GM19372 (cell line): Measurements from ENCODE around the gene B4GALT6.

Experiments used
- ATAC-seq: cut with Tn5 transposase; IDR thresholded peaks from one replicate; pipeline ENCODE4 v1.9.1; 2021; ENCODE audit warnings: mild to moderate bottlenecking, low read depth, moderate library complexity; ENCODE audit not compliant: unreplicated experiment

Gene B4GALT6

GRCh38 chr18:31661965-31662364, 22.4 kb downstream of the B4GALT6 start:
- no peak for ATAC-seq

GRCh38 chr18:31660763-31661162, 23.6 kb downstream of the B4GALT6 start:
- ATAC-seq, result no peak

- no peak for ATAC-seq
Observed at GRCh38 chr18:31659576-31660177, 24.7 kb downstream of the B4GALT6 start.

GRCh38 chr18:31658670-31659575, 25.5 kb downstream of the B4GALT6 start:
- ATAC-seq, result peak; percentile 61

GRCh38 chr18:31657823-31658669, 26.3 kb downstream of the B4GALT6 start:
- ATAC-seq, result peak; percentile 58

- ATAC-seq, result no peak
Observed at GRCh38 chr18:31656754-31657153, 27.6 kb downstream of the B4GALT6 start.

- no peak for ATAC-seq
Observed at GRCh38 chr18:31655354-31655753, 29.0 kb downstream of the B4GALT6 start.

- no peak for ATAC-seq
Observed at GRCh38 chr18:31652877-31653276, 31.5 kb downstream of the B4GALT6 start.

- no peak for ATAC-seq
Observed at GRCh38 chr18:31652357-31652756, 32.0 kb downstream of the B4GALT6 start.

GRCh38 chr18:31651369-31651768, 33.0 kb downstream of the B4GALT6 start:
- no peak for ATAC-seq

GRCh38 chr18:31649978-31650719, 34.2 kb downstream of the B4GALT6 start:
- ATAC-seq, result peak; percentile 48

GRCh38 chr18:31649449-31649848, 34.9 kb downstream of the B4GALT6 start:
- no peak for ATAC-seq

- peak; percentile 60 for ATAC-seq
Observed at GRCh38 chr18:31648966-31649429, 35.4 kb downstream of the B4GALT6 start.

- ATAC-seq, result no peak
Observed at GRCh38 chr18:31648458-31648857, 35.9 kb downstream of the B4GALT6 start.

- no peak for ATAC-seq
Observed at GRCh38 chr18:31647127-31647753, 37.1 kb downstream of the B4GALT6 start.

- ATAC-seq, result peak; percentile 29
Observed at GRCh38 chr18:31646332-31647126, 37.9 kb downstream of the B4GALT6 start.

GRCh38 chr18:31645411-31645810, 39.0 kb downstream of the B4GALT6 start:
- ATAC-seq, result no peak

GRCh38 chr18:31643003-31643402, 41.4 kb downstream of the B4GALT6 start:
- no peak for ATAC-seq

- no peak for ATAC-seq
Observed at GRCh38 chr18:31637445-31637844, 46.9 kb downstream of the B4GALT6 start.
